HCT116 (cell line): ENCODE results near the gene RPL34. TPM values are rescaled to one million over a fixed set of nuclear protein-coding genes. Genes with fewer than 3 reads are reported as not detected.
A peak's percentile ranks its signal among the peaks of the same experiment; 100 is the strongest.

ENCODE experiments used
- ATAC-seq: fragments of 200-7000 bp; cut with Tn5 transposase; 2 replicates; pipeline ENCODE4 v1.9.1; 2020; ENCODE audit warnings: mild to moderate bottlenecking, moderate library complexity
- BruUV-seq: library from RNA; stranded (reverse); fragments of 400-500 nt; replicated peaks from 2 replicates; lab custom pipeline; 2021; lab: Mats Ljungman, UMichigan
- CTCF ChIA-PET: fragments of 300-600 bp; sonication (Branson Sonifier 250); formaldehyde crosslinking; loops from one replicate; lab custom pipeline; 2021; ENCODE audit warnings: antibody characterized with exemption; lab: Charles Lee
- POLR2A ChIA-PET: fragments of 300-600, 350-600 bp; sonication (Branson Sonifier 250); formaldehyde crosslinking; loops from one replicate; lab custom pipeline; 2021; ENCODE audit warnings: antibody characterized with exemption; lab: Charles Lee
- RAD21 ChIA-PET, 2 experiments: fragments of 300-600 bp; sonication (Branson Sonifier 250); formaldehyde crosslinking; loops; one replicate each; lab custom pipeline; 2023; ENCODE audit warnings: low total read pairs in 2 of 2; ENCODE audit not compliant: uncharacterized antibody in 2 of 2, unreplicated experiment in 2 of 2, low non-redundant PET in 1 of 2; lab: Charles Lee
- DNase-seq: peaks from one replicate; pipeline ENCODE4 v3.0.0-alpha.2; 2010; ENCODE audit warnings: low read depth, low spot score
- H2AFZ ChIP-seq: fragments of 200-600 bp; shearing (Covaris generic), sonication (generic); 2 replicates; pipeline ENCODE4 v1.6.1; 2017; ENCODE audit warnings: low read depth, mixed run types, mixed read lengths, antibody characterized with exemption, low read length; ENCODE audit not compliant: poor library complexity, severe bottlenecking
- H3K27ac ChIP-seq: 2 replicates; pipeline ENCODE4 v1.5.1; 2012; ENCODE audit warnings: low read depth, low read length
- H3K27me3 ChIP-seq: fragments of 200-600 bp; sonication (generic); 2 replicates; pipeline ENCODE4 v1.6.1; 2016; ENCODE audit warnings: mixed run types, low read length, mixed read lengths; ENCODE audit not compliant: insufficient read depth
- H3K36me3 ChIP-seq, 2 experiments: fragments of 200-500 bp in 1 of 2; fragments of 200-600 bp in 1 of 2; sonication (Bioruptor generic) in 1 of 2; sonication (generic) in 1 of 2; 2 replicates each; pipeline versions ENCODE4 v1.5.1 to v1.6.1; 2014 to 2016; ENCODE audit warnings: low read length in 2 of 2, inconsistent platforms in 1 of 2, mixed read lengths in 1 of 2, mixed run types in 1 of 2; ENCODE audit not compliant: insufficient read depth in 2 of 2, control insufficient read depth in 1 of 2
- H3K4me1 ChIP-seq, 2 experiments: fragments of 200-600 bp in 1 of 2; sonication (generic) in 1 of 2; 2 replicates each; pipeline versions ENCODE4 v1.5.1 to v1.6.1; 2012 to 2017; ENCODE audit warnings: low read length in 2 of 2, inconsistent platforms in 1 of 2, mild to moderate bottlenecking in 1 of 2, mixed read lengths in 1 of 2, mixed run types in 1 of 2, moderate library complexity in 1 of 2; ENCODE audit not compliant: insufficient read depth in 2 of 2, control insufficient read depth in 1 of 2
- H3K4me2 ChIP-seq: fragments of 200-600 bp; sonication (generic); 2 replicates; pipeline ENCODE4 v1.6.1; 2017; ENCODE audit warnings: mixed run types, low read length, mixed read lengths
- H3K4me3 ChIP-seq, 2 experiments: fragments of 200-600 bp in 1 of 2; sonication (generic) in 1 of 2; replicated peaks in 1 of 2; 2 replicates each; pipeline ENCODE4 v1.5.1; 2011 to 2016; ENCODE audit warnings: low read length in 2 of 2, control low read depth in 1 of 2, low read depth in 1 of 2, mild to moderate bottlenecking in 1 of 2, mixed read lengths in 1 of 2, mixed run types in 1 of 2
- H3K79me2 ChIP-seq: fragments of 200-600 bp; sonication (generic); 2 replicates; pipeline ENCODE4 v1.6.1; 2017; ENCODE audit warnings: mild to moderate bottlenecking, mixed run types, low read length, moderate library complexity, mixed read lengths; ENCODE audit not compliant: insufficient read depth
- H3K9ac ChIP-seq: fragments of 200-600 bp; sonication (generic); 2 replicates; pipeline ENCODE4 v1.6.1; 2016; ENCODE audit warnings: low read length, mixed read lengths
- H3K9me2 ChIP-seq: fragments of 200-600 bp; sonication (generic), shearing (Covaris generic); 2 replicates; pipeline ENCODE4 v1.6.1; 2017; ENCODE audit warnings: mixed run types, mild to moderate bottlenecking, moderate library complexity; ENCODE audit not compliant: insufficient read depth
- H3K9me3 ChIP-seq, 2 experiments: fragments of 200-500 bp in 1 of 2; fragments of 200-600 bp in 1 of 2; sonication (Bioruptor generic) in 1 of 2; sonication (generic) in 1 of 2; 2 replicates each; pipeline ENCODE4 v1.6.1; 2014 to 2017; ENCODE audit warnings: low read length in 2 of 2, mixed read lengths in 2 of 2, inconsistent platforms in 1 of 2, low read depth in 1 of 2, mild to moderate bottlenecking in 1 of 2, mixed run types in 1 of 2, moderate library complexity in 1 of 2; ENCODE audit not compliant: control insufficient read depth in 1 of 2, insufficient read depth in 1 of 2
- H4K20me1 ChIP-seq: fragments of 200-600 bp; sonication (generic), shearing (Covaris generic); 2 replicates; pipeline ENCODE4 v1.6.1; 2017; ENCODE audit warnings: mixed run types, mild to moderate bottlenecking, moderate library complexity; ENCODE audit not compliant: insufficient read depth
- ATF3 ChIP-seq: IDR thresholded peaks from 2 replicates; pipeline ENCODE4 v1.6.1; 2012
- CBX3 ChIP-seq: IDR thresholded peaks from 2 replicates; pipeline ENCODE4 v1.6.1; 2012; ENCODE audit warnings: low read depth
- CEBPB ChIP-seq: IDR thresholded peaks from 2 replicates; pipeline ENCODE4 v1.6.1; 2012; ENCODE audit warnings: low read depth
- CTCF ChIP-seq, 3 experiments: fragments of 200-600 bp in 1 of 3; sonication (generic) in 1 of 3; IDR thresholded peaks in 2 of 3; conservative IDR thresholded peaks in 1 of 3; 2 replicates each; pipeline ENCODE4 v1.5.1; 2012 to 2017; ENCODE audit warnings: low read depth in 2 of 3, low read length in 2 of 3, antibody characterized with exemption in 1 of 3, borderline replicate concordance in 1 of 3, control low read depth in 1 of 3, mild to moderate bottlenecking in 1 of 3, mixed read lengths in 1 of 3, mixed run types in 1 of 3, moderate library complexity in 1 of 3; ENCODE audit not compliant: insufficient read depth in 1 of 3
- EGR1 ChIP-seq: IDR thresholded peaks from 2 replicates; pipeline ENCODE4 v1.6.1; 2012; ENCODE audit warnings: low read depth
- ELF1 ChIP-seq: IDR thresholded peaks from 2 replicates; pipeline ENCODE4 v1.6.1; 2012; ENCODE audit warnings: low read depth, borderline replicate concordance
- EZH2phosphoT487 ChIP-seq: fragments of 200-600 bp; IDR thresholded peaks from 2 replicates; pipeline ENCODE4 v1.6.1; 2018; ENCODE audit warnings: antibody characterized with exemption, borderline replicate concordance
- JUND ChIP-seq: IDR thresholded peaks from 2 replicates; pipeline ENCODE4 v1.6.1; 2012
- MAX ChIP-seq: IDR thresholded peaks from 2 replicates; pipeline ENCODE4 v1.6.1; 2012
- POLR2AphosphoS5 ChIP-seq: IDR thresholded peaks from 2 replicates; pipeline ENCODE4 v1.6.1; 2011; ENCODE audit warnings: mild to moderate bottlenecking, low read depth, low read length, moderate library complexity
- RAD21 ChIP-seq: IDR thresholded peaks from 2 replicates; pipeline ENCODE4 v1.6.1; 2012; ENCODE audit warnings: low read depth, mild to moderate bottlenecking
- REST ChIP-seq: IDR thresholded peaks from 2 replicates; pipeline ENCODE4 v1.6.1; 2012; ENCODE audit warnings: low read depth
- SIN3A ChIP-seq: IDR thresholded peaks from 2 replicates; pipeline ENCODE4 v1.6.1; 2012; ENCODE audit warnings: low read depth
- SP1 ChIP-seq: IDR thresholded peaks from 2 replicates; pipeline ENCODE4 v1.6.1; 2012; ENCODE audit warnings: low read depth
- SRF ChIP-seq: IDR thresholded peaks from 2 replicates; pipeline ENCODE4 v1.6.1; 2012; ENCODE audit warnings: low read depth
- TCF7L2 ChIP-seq: IDR thresholded peaks from 2 replicates; pipeline ENCODE4 v1.7.0; 2011; ENCODE audit warnings: borderline replicate concordance, inconsistent platforms; ENCODE audit not compliant: insufficient read depth, insufficient read length; ENCODE audit errors: extremely low read depth
- YY1 ChIP-seq: IDR thresholded peaks from 2 replicates; pipeline ENCODE4 v1.6.1; 2011; ENCODE audit warnings: low read length, low read depth, moderate library complexity, mild to moderate bottlenecking; ENCODE audit not compliant: insufficient replicate concordance; ENCODE audit errors: extremely low read depth
- ZBTB33 ChIP-seq: IDR thresholded peaks from 2 replicates; pipeline ENCODE4 v1.6.1; 2011; ENCODE audit warnings: mild to moderate bottlenecking, low read length, moderate library complexity; ENCODE audit not compliant: insufficient replicate concordance; ENCODE audit errors: extremely low read depth
- ZFX ChIP-seq: fragments of 450-650 bp; IDR thresholded peaks from 2 replicates; pipeline ENCODE4 v1.6.1; 2017
- ZNF274 ChIP-seq: fragments of 200-500 bp; sonication (Bioruptor generic); IDR thresholded peaks from 2 replicates; pipeline ENCODE4 v1.6.1; 2014; ENCODE audit warnings: mild to moderate bottlenecking, low read depth, low read length, inconsistent platforms
- intact Hi-C: fragments of 100-400 bp; cut with micrococcal nuclease; formaldehyde crosslinking; loops from 2 replicates; pipeline ENCODE4 v1.10.0; 2022
- total RNA-seq: library from RNA; stranded (reverse); gene quantifications from one replicate; pipeline ENCODE4 v1.2.1, GENCODE V29; 2021; ENCODE audit not compliant: unreplicated experiment

RPL34 gene
- total RNA-seq, 1 experiment from 2014 or later: 1,359 TPM

GRCh38 chr4:108649863-108650211 lies 29.5 kb downstream of the RPL34 start:
- peak; percentile 44 for ATAC-seq
- no peaks in the 10 kb centered on the region for H3K36me3 ChIP-seq
- ChIA-PET RAD21 (no interaction called here), POLR2A (interaction anchor here (1.4 kb wide), 1 partner anchor 11 kb away, joined by 6 read pairs; no protein-coding TSS in a partner anchor), CTCF (interaction anchor here (0.8 kb wide), 1 partner anchor 519 kb away, joined by 3 read pairs; no protein-coding TSS in a partner anchor)
- peaks cover 45% of the 10 kb centered on the region for H3K79me2 ChIP-seq
- no peaks in the 10 kb centered on the region for H3K9me3 ChIP-seq
- peak overlapping the region; percentile 73 for H3K4me2 ChIP-seq
- H2AFZ ChIP-seq: peak overlapping the region; percentile 90
- no peaks in the 10 kb centered on the region for H3K9me2 ChIP-seq
- peak overlapping the region; percentile 89 for H3K9ac ChIP-seq
- TF ChIP-seq ZFX (no peak), EZH2phosphoT487 (no peak), ZBTB33 (no peak), REST (no peak), SIN3A (no peak), CBX3 (no peak), YY1 (no peak), MAX (no peak), EGR1 (no peak), RAD21 (no peak), CTCF (IDR thresholded peaks at IDR 0.05 in 2 of 3, conservative IDR thresholded peaks at IDR 0.05 in 1 of 3; ENCODE audit: borderline replicate concordance in 1 of 3, insufficient read depth in 1 of 3, low read depth in 2 of 3, low read length in 2 of 3) (no peak), ZNF274 (no peak), SRF (no peak), TCF7L2 (no peak), CEBPB (no peak), JUND (no peak), SP1 (no peak), ELF1 (no peak), POLR2AphosphoS5 (no peak), ATF3 (no peak)
- DNase-seq: no peak
- no peaks in the 10 kb centered on the region for H4K20me1 ChIP-seq
- H3K27ac ChIP-seq: no peak overlapping the region
- TSS peak; percentile 73 for BruUV-seq
- intact Hi-C loops: loop anchor here (1.0 kb wide), 1 partner anchor 30 kb away; the partner anchor contains the start of gene RPL34
- peaks cover 4 to 6% of the 10 kb centered on the region in 2 experiments; a peak in 3 of 4 replicates for H3K4me1 ChIP-seq
- no peaks in the 10 kb centered on the region for H3K27me3 ChIP-seq
- H3K4me3 ChIP-seq: peak overlapping the region; percentile 31 to 38
